Keratinocyte (primary cell): Measurements from ENCODE around the gene TRIM38.

ENCODE experiments used
- CTCF ChIP-seq, 3 experiments: IDR thresholded peaks in 1 of 3; conservative IDR thresholded peaks in 1 of 3; optimal IDR thresholded peaks in 1 of 3; 2 replicates in 2 of 3; 3 replicates in 1 of 3; pipeline versions ENCODE3 to v1.5.1; 2011; ENCODE audit warnings: low read length in 3 of 3, mild to moderate bottlenecking in 3 of 3, moderate library complexity in 2 of 3, control low read depth in 1 of 3, inconsistent platforms in 1 of 3; ENCODE audit not compliant: insufficient read depth in 2 of 3; ENCODE audit errors: extremely low read depth in 1 of 3
- EZH2 ChIP-seq: IDR thresholded peaks from one replicate; pipeline ENCODE4 v1.6.1; 2012; ENCODE audit warnings: inconsistent platforms, mild to moderate bottlenecking, low read length, moderate library complexity

GRCh38 chr6:25972128-25972527 is 9.5 kb downstream of the TRIM38 start:
- TF ChIP-seq CTCF (optimal IDR thresholded peaks at IDR 0.05 in 1 of 3, IDR thresholded peaks at IDR 0.05 in 1 of 3, conservative IDR thresholded peaks at IDR 0.05 in 1 of 3; ENCODE audit: extremely low read depth in 1 of 3, insufficient read depth in 2 of 3, low read length in 3 of 3) (no peak), EZH2 (no peak)
